Left lobe of liver (tissue), 2 donors: ENCODE data around the gene TMEM25. TPM values are rescaled to one million over a fixed set of nuclear protein-coding genes. Genes with fewer than 3 reads are reported as not detected.
"Not testable (repeated sequence)": the region's sequence is repeated elsewhere in the genome, so short reads cannot be mapped to it uniquely, and the experiment has no call there.

ENCODE experiments used
- ATAC-seq: fragments of 200-7000 bp; cut with Tn5 transposase; one replicate; pipeline ENCODE4 v1.9.1; 2020; ENCODE audit warnings: mild to moderate bottlenecking, moderate library complexity
- DNase-seq: peaks from one replicate; pipeline ENCODE4 v3.0.0-alpha.2; 2020; ENCODE audit warnings: low spot score
- total RNA-seq: library from RNA; stranded (reverse); gene quantifications from one replicate; pipeline ENCODE4 v1.2.1, GENCODE V29; 2021
- donor health status: DM: no; HTN: no; CAD: no; lungs with moderate emphysema.
- donor health status: DM: no; HTN: yes; CAD: no.

Gene TMEM25
- total RNA-seq, 1 donor from 2014 or later: 37.5 TPM

DNA sequence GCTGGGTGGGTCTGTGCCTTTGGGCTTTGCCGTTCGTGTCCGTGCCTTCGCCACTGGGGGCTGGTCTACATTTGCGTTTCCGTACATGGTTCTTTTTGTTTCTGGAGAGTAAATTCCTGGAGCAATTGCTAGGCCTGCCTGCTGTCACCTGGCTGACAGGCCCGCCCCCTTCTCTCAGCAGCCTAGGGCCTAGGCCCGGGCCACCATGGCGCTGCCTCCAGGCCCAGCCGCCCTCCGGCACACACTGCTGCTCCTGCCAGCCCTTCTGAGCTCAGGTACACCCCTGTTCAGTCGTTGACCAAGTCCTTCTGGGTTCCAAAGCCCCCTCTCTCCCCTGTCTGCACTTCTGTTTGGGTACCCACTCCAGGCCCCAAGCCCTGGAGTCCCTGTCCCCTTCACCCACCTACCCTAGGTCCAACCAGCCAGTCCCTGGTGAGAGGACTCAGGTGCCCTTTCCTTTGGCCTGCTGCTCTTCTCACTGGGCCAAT, 649 bp downstream of the TMEM25 start:
- DNase-seq: no peak
- ATAC-seq: peak; percentile 4

DNA sequence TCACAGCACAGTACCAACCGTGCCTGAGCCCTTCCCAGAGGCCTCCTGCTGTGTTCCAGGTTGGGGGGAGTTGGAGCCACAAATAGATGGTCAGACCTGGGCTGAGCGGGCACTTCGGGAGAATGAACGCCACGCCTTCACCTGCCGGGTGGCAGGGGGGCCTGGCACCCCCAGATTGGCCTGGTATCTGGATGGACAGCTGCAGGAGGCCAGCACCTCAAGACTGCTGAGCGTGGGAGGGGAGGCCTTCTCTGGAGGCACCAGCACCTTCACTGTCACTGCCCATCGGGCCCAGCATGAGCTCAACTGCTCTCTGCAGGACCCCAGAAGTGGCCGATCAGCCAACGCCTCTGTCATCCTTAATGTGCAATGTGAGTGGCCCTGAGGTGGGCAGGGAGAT, 1.1 kb downstream of the TMEM25 start:
- no peak for DNase-seq
- ATAC-seq: no peak

DNA sequence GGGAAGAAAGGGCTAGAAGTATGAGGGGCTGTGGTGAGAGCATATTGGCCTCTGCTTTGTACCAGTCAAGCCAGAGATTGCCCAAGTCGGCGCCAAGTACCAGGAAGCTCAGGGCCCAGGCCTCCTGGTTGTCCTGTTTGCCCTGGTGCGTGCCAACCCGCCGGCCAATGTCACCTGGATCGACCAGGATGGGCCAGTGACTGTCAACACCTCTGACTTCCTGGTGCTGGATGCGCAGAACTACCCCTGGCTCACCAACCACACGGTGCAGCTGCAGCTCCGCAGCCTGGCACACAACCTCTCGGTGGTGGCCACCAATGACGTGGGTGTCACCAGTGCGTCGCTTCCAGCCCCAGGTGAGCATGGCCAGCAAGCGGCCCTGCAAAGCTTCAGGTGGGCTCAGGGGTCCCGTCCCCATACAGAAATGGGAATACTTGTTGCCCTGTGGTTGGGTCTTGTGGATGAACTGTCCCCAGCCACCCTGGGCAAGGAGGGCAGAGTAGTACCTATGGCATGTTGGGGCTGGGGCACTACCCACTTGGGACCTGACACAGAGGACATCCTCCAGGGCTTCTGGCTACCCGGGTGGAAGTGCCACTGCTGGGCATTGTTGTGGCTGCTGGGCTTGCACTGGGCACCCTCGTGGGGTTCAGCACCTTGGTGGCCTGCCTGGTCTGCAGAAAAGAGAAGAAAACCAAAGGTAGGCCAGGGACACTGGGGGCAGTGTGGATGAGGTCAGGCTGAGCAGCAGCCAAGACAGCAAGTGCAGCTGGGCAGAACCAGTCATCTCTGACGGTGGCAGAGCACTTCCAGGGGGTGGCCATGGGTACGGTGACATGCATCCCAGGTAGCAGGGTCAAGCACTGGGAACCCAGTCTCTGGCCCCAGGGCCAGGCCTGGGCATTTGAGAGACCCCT, 2.1 kb downstream of the TMEM25 start:
- ATAC-seq (peak; percentile 63), DNase-seq (peak; percentile 89)

DNA sequence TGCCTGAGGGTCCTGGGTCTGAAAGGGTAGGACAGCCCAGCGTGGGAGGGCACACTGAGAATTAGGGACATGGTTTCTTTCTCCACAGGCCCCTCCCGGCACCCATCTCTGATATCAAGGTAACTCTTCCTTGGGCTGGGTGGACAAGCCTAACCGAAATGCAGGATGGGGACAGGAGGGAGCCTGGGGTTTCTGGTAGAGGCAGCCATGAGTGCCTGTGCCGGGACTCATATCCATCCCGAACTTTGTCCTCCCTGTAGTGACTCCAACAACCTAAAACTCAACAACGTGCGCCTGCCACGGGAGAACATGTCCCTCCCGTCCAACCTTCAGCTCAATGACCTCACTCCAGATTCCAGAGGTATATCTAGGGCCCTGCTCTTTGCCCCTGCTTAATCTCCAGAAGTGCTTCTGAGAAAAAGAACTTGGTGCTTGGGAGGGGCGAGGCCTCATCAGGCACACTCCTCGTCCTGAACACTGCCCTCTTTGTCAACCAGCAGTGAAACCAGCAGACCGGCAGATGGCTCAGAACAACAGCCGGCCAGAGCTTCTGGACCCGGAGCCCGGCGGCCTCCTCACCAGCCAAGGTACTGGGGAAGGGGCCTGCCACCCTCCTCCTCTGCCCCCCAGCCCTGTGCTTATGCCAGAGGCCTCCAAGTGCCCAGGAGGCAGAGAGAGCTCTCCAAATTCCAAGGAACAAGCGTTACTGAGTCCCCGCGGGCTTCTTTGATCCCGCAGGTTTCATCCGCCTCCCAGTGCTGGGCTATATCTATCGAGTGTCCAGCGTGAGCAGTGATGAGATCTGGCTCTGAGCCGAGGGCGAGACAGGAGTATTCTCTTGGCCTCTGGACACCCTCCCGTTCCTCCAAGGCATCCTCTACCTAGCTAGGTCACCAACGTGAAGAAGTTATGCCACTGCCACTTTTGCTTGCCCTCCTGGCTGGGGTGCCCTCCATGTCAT, 3.1 kb downstream of the TMEM25 start:
- ATAC-seq (peak; percentile 27), DNase-seq (peak; percentile 67)

DNA sequence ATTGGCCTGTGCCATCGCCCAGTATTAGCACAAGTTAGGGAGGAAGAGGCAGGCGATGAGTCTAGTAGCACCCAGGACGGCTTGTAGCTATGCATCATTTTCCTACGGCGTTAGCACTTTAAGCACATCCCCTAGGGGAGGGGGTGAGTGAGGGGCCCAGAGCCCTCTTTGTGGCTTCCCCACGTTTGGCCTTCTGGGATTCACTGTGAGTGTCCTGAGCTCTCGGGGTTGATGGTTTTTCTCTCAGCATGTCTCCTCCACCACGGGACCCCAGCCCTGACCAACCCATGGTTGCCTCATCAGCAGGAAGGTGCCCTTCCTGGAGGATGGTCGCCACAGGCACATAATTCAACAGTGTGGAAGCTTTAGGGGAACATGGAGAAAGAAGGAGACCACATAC, 4.3 kb downstream of the TMEM25 start:
- DNase-seq: no peak
- ATAC-seq: no peak

DNA sequence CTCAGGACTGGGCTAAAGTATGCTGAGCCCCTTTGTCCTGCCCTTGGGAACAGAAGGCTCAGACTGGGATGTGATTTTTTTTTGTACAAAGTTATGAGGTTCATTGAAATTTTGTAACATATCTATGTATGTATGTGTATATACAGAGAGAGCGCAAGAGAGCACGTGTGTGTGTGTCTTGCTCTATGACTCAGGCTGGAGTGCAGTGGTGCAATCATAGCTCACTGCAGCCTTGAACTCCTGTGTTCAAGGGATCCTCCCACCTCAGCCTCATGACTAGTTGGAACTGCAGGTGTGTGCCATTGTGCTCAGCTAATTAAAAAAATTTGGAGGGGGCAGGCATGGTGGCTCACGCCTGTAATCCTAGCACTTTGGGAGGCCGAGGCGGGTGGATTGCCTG, 5.7 kb downstream of the TMEM25 start:
- ATAC-seq (no peak), DNase-seq (no peak)

DNA sequence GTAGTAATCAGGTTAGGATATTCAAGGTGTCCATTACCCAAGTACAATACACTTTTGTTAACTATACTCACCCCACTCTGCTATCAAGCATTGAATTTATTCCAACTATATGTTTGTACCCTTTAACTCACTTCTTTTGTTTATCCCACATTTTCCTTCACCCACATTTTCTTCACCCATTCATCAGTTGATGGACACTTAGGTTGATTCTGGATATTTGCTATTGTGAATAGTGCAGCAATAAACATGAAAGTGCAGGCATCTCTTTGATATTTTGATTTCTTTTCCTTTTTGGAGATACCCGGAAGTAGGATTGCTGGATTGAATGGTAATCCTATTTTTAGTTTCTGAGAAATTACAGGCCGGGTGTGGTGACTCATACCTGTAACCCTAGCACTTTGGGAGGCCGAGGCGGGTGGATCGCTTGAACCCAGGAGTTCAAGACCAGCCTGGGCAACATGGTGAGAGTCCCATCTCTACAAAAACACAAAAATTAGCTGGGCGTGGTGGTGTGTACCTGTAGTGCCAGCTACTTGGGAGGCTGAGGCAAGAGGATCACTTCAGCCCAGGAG, 6.5 kb downstream of the TMEM25 start:
- DNase-seq (no peak), ATAC-seq (no peak)

DNA sequence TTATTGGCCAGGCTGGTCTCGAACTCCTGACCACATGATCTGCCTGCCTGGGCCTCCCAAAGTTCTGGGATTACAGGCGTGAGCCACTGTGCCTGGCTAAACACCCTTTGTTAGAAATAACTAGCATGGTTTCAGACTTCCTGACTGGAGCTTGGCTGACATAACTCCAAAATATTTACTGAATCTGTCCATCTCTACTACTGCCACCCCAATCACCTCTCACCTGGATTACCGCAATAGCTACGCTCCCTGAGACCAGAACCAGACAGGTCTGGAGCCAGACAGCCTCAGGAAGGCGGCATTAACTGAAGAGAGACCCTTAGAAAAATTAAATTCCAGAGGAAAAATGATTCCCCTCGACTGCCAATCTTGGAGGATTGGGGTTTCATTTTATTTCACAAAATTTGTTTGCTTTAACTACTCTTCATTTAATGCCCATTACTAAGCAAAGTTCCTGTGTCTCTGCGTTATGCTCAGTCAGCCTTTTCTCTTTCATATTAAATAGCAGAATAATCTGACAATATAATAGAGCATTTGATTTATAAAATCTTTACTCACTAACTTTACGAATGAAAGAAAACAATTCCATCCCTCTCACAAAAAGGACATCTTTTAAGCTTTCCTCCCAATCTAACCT, 13.1 kb downstream of the TMEM25 start:
- ATAC-seq (peak; percentile 87), DNase-seq (peak; percentile 62)

DNA sequence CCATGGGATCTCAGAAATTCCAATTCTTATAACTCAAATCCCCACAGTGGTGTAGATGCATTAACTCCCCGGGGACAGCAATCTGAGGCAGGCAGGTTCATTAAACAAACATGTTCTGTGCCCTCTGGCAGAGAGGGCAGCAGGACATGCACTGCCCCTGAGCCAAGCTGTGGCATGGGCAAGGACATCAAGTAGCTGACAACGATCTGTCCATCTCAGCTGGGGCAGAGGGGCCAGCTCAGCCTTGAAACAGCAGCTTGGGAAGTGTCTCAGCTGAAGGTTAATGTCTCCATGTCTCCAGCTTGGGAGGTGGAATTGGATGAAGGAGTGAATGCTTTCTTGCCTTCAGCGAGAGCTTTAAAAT, 13.6 kb downstream of the TMEM25 start:
- peak; percentile 86 for DNase-seq
- ATAC-seq: peak; percentile 93

DNA sequence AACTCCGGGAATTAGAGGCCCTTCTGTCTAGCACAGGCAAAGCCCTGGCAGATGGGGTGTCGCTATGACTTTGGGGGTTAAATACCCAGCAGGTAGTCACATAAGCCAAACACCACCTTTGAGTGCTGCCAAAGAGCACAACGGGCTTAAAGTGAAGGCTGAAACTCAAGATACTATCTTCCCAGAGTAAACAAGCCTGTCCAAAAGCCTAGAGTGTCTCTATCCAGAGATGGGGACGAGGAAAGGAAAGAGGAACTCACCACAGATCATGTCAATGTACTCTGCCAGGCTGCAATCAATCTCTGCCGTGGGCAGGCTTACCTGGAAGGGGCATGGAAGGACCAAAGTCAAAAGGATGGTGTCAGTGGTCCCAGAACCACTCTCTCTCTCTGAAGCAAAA, 14.5 kb downstream of the TMEM25 start:
- ATAC-seq (peak; percentile 28), DNase-seq (no peak)

DNA sequence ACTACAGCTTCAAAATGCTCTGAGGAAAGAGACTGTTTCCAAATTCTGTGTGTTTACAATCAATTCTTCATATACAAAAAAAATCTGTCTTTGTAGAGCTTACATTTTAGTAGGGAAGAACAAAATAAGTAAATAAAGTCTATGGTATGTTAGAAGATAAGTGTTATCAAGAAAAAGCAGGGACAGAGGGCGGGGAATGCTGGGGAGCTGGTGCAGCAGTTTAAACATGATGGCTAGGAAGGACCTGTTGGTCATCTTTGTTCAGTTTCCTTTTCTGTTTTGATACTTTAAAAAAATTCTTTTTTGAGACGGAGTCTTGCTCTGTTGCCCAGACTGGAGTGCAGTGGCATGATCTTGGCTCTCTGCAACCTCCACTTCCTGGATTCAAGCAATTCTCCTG, 16.1 kb downstream of the TMEM25 start:
- DNase-seq: no peak
- ATAC-seq: no peak

DNA sequence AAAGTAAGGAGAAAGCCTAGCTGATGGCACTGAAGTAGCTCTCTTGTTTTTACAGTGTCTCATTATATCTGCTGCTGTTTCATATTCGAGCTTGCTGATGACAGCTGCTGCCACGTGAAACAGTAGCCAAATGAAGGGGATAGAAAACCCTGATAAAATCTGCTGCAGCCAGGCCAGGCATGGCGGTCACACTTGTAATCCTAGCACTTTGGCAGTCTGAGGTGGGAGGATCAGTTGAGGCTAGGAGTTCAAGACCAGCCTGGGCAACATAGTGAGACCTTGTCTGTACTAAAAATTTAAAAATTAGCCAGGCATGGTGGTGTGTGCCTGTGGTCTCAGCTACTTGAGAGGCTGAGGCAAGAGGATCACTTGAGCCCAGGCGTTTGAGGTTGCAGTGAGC, 21.3 kb downstream of the TMEM25 start:
- no peak for ATAC-seq
- peak; percentile 4 for DNase-seq

DNA sequence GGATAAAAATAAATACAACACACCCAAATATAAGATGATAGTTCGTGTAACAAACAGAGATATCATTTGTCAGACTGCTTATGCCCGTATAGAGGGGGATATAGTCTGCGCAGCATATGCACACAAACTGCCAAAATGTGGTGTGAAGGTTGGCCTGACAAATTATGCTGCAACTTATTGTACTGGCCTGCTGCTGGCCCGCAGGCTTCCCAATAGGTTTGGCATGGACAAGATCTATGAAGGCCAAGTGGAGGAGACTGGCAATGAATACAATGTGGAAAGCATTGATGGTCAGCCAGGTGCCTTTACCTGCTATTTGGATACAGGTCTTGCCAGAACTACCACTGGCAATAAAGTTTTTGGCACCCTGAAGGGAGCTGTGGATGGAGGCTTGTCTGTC, 29.8 kb downstream of the TMEM25 start:
- no peak for DNase-seq
- no peak for ATAC-seq

DNA sequence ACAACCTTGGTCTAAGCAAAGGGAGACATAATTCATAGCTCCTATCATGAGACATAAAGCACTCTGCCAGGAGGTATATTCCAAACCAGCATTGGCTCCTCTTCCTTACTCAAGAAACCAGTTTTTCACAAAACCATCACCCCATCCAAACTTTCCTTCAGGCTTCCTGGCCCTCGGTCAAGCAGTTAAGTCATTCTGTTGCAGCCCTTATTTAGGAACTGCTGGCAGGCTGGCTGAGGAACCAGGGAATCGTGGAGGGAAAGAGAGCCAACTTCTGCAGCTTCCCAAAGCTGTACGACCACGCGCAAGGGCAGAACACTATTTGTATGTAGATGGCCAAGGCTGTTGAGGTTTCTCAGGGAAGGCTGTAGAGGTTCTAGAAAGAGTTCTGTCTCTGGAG, 34.1 kb downstream of the TMEM25 start:
- ATAC-seq: no peak

DNA sequence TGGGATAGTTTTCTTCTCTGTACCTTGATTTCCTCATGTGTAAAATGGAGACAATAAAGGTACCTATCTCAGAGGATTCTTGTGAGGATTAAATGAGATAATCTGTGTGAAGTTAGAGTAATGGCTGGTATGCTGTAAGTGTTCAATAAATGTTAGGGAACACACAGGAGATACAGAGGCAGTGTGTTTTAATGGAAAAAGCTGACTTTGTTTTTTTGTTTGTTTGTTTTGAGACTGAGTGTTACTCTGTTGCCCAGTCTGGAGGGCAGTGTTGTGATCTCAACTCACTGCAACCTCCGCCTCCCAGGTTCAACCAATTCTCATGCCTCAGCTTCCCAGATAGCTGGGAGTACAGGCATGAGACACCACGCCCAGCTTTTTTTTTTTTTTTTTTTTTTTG, 38.7 kb downstream of the TMEM25 start:
- ATAC-seq: no peak
- DNase-seq: no peak

More for the DNA sequence above, 34.1 kb downstream of the TMEM25 start:
- DNase-seq: no peak

DNA sequence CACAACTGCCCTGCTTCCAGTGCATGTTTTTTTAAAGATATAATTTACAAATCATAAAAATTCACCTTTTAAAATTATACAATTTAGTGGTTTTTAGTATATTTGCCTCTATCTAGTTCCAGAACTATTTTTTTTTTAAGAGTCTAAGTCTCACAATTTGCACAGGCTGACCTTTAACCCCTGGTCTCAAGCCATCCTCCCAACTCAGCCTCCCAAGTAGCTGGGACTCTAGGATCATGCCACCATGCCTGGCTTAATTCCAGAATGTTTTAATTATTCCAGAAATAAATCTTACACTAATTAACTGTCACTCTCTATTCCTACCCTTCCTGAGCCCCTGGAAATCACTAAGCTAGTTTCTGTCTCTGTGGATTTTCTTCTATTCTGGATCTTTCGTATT, 39.8 kb downstream of the TMEM25 start:
- no peak for ATAC-seq
- DNase-seq: no peak

DNA sequence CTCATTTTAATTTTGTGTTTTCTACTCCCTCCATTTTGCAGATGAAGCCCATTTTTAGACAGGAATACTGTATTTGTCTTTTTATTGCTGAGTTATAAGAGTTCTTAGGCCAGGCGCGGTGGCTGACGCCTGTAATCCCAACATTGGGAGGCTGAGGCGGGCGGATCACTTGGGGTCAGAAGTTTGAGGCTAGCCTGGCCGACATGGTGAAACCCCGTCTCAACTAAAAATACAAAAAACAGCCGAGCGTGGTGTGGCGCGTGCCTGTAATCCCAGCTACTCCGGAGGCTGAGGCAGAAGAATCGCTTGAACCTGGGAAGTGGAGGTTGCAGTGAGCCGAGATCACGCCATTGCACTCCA, 40.7 kb downstream of the TMEM25 start:
- ATAC-seq, DNase-seq: not testable (repeated sequence)

DNA sequence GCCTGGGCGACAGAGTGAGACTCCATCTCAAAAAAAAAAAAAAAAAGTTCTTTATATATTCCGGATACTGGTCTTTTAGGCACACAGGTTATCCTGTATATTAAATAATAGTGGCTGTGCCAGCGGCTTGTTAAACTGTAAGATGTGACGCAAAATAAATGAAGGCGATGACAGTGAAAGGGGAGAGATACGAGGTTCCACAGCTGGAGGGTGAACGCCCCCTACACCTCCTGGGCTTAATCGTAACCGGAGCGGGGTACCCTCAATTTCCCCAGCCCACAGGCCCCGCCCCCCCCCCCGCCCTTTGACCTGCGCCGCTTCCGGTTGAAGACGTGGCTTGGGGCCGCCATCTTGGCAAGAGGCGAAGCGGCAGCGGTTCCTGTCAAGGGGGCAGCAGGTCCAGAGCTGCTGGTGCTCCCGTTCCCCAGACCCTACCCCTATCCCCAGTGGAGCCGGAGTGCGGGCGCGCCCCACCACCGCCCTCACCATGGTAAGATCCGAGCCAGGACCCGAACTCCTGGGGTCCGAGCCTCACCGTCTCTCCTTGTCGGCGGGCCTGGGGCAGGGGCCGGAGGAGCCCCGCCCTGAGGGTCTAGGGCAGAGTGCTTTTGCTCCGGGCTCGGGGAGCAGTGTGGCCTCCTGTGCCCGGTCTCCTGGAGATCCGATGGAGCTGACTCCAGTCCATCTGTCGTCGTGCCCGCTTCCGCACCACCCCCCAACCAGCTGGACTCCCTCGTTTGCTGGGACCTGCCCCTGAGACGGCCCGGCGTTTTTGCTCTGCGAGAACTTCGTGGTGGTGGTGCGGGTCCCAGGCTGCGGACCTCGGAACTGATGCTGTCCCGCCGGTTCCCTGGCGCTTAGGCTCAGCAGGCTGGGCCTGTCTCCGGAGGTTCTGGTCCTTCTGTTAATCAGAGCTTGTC, 41.3 kb downstream of the TMEM25 start, which contains the start of gene ARCN1:
ARCN1 (plus strand) TSS at position 349 of the 920 bp plus-strand sequence; CDS start at position 488, 139 bp downstream.
- peak; percentile 79 for DNase-seq
- ATAC-seq: peak; percentile 90

DNA sequence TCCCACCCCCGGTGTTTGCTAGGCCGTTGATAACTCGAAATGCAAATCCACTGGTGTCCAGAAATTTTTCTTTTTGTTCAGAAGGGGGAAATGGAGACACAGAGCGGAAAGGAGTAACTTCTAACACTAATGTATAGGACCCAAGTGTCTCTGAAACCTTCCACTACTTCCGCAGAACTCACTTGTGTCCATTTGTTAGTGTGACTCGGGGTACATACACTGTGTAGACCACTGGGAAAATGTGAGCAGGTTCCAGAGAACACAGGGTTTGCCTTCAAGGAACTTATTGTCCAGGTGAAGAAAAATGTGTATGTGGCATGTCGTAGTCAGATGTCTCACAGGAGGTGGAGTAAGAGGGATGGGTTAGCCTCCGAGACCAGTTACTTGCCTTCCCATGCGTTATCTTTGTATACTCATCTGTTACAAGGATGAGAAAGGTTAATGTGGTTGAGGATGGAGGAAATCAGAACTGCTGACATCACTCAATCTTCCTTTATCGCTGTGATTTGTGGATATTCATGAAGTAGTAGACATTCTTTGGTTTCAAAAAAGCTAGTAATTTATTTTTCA, 42.1 kb downstream of the TMEM25 start:
- peak; percentile 28 for ATAC-seq
- no peak for DNase-seq
